GM18519 (cell line): ENCODE data around the gene EXOC3L4.
"Not testable (repeated sequence)": the region's sequence is repeated elsewhere in the genome, so short reads cannot be mapped to it uniquely, and the experiment has no call there.

Experiments used
- ATAC-seq: cut with Tn5 transposase; IDR thresholded peaks from one replicate; pipeline ENCODE4 v1.9.1; 2021; ENCODE audit warnings: mild to moderate bottlenecking, moderate library complexity; ENCODE audit not compliant: unreplicated experiment, low FRiP score

The EXOC3L4 gene

GRCh38 chr14:103118018-103118662, 23.6 kb downstream of the EXOC3L4 start:
- ATAC-seq: no peak

GRCh38 chr14:103118663-103119404, 24.3 kb downstream of the EXOC3L4 start:
- no peak for ATAC-seq

GRCh38 chr14:103119527-103119926, 25.0 kb downstream of the EXOC3L4 start:
- ATAC-seq: not testable (repeated sequence)

- ATAC-seq: no peak
Observed at GRCh38 chr14:103121121-103121845, 26.8 kb downstream of the EXOC3L4 start.

- ATAC-seq: no peak
Observed at GRCh38 chr14:103121846-103122584, 27.5 kb downstream of the EXOC3L4 start.

GRCh38 chr14:103122585-103122946, 28.0 kb downstream of the EXOC3L4 start:
- ATAC-seq: no peak

GRCh38 chr14:103122947-103123633, 28.6 kb downstream of the EXOC3L4 start, which contains the start of gene TNFAIP2:
TNFAIP2 (plus strand) TSS chr14:103123461; CDS start chr14:103126458, 2,997 bp downstream.
- no peak for ATAC-seq

GRCh38 chr14:103123634-103124500, 29.3 kb downstream of the EXOC3L4 start:
- no peak for ATAC-seq

GRCh38 chr14:103124501-103125001, 30.0 kb downstream of the EXOC3L4 start:
- ATAC-seq: no peak

GRCh38 chr14:103125098-103126070, 30.9 kb downstream of the EXOC3L4 start:
- no peak for ATAC-seq

- no peak for ATAC-seq
Observed at GRCh38 chr14:103126088-103126872, 31.8 kb downstream of the EXOC3L4 start.

- no peak for ATAC-seq
Observed at GRCh38 chr14:103126873-103127304, 32.4 kb downstream of the EXOC3L4 start.

- no peak for ATAC-seq
Observed at GRCh38 chr14:103127356-103127755, 32.8 kb downstream of the EXOC3L4 start.

GRCh38 chr14:103127861-103128598, 33.5 kb downstream of the EXOC3L4 start:
- no peak for ATAC-seq

GRCh38 chr14:103128631-103129300, 34.2 kb downstream of the EXOC3L4 start:
- ATAC-seq: no peak
